Astrocyte of the spinal cord (primary cell): Measurements from ENCODE around the gene PEF1.

Experiments used
- DNase-seq: peaks from one replicate; pipeline ENCODE4 v3.0.0; 2011; ENCODE audit warnings: low read depth, low spot score
- H3K4me3 ChIP-seq: 2 replicates; pipeline ENCODE4 v1.5.1; 2011; ENCODE audit warnings: low read depth, mild to moderate bottlenecking, low read length, moderate library complexity
- CTCF ChIP-seq: IDR thresholded peaks from 2 replicates; pipeline ENCODE4 v1.5.1; 2012; ENCODE audit warnings: low read depth, mild to moderate bottlenecking, low read length, inconsistent platforms
- in situ Hi-C: cut with HindIII; loops from 2 replicates; pipeline ENCODE4 v1.10.0; 2017; ENCODE audit warnings: low sequenced_read_pairs

The PEF1 gene

DNA sequence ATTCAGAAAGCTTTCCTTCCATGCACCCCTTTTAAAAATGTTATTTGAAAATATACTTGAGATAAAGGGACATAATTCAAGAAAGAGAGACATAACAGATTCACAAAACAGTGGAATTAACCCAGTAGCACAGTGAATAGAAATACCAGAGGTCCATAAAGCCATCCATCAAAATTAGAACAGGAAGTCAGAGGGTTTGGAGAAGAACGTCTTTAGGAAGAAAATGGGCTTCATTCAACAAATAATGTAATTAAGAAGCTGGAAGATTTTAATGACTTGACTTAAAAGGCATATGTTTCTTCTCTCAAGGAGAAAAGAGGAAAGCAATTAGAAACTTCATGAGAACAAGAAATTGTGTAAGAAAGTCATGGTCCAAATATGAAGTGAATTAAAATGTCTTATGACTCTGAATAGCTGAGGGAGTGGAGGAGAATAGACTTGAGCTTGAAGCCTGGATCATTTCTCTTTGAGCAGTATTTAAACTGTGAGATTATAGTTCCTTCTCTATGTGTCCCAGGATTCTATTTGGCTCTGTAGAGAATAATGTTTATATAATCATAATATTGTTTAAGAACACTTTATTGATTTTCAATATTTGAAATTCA, 35.1 kb downstream of the PEF1 start:
- no peak overlapping the region for H3K4me3 ChIP-seq
- TF ChIP-seq CTCF = no peak
- DNase-seq = no peak
- in situ Hi-C loops = no loop called here

DNA sequence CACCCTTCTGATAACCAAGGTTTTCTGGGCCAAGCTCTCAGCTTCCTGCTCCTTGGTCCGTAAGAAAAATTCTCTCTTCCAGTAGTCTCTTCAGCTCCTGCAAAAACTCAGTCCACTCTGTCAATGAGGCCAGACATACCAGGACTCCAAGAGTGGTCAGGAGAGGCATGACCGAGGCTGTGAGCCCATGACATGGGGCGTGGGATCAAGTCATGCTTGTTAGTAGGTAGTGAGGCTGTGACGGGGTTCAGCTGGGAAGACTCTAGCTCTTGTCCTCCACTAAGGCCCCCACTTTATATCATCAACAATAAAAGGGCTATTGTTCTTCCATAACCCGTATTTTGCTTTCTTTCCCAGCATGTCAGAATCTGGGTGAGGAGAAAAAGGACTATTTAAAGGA, 37.3 kb downstream of the PEF1 start:
- TF ChIP-seq CTCF = no peak
- in situ Hi-C loops = no loop called here
- no peak for DNase-seq
- no peak overlapping the region for H3K4me3 ChIP-seq

GRCh38 chr1:31605908-31606427, 38.7 kb downstream of the PEF1 start:
- peak; percentile 45 for DNase-seq
- no peak overlapping the region for H3K4me3 ChIP-seq
- in situ Hi-C loops = no loop called here
- TF ChIP-seq CTCF = no peak

- TF ChIP-seq CTCF = no peak
- no peak overlapping the region for H3K4me3 ChIP-seq
- in situ Hi-C loops = no loop called here
- no peak for DNase-seq
Measured at GRCh38 chr1:31602081-31602480, 42.6 kb downstream of the PEF1 start.

DNA sequence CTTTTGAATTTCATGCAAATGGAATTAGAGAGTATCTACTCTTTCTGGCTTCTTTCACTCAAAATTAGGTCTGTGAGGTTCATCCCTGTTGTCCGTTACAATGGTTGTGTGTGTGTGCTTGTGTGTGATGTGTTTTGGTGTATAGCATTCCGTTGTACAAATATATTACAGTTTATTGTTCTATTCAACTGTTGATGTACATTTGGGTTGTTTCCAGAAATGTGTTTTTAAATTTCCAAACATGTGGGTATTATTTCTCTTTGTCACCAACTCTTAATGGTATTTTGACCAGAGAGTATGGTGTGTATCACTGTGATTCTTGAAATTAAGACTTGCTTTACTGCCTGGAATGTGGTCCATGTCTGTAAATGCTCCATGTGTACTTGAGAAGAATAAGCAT, 44.0 kb downstream of the PEF1 start:
- no peak for TF ChIP-seq CTCF
- in situ Hi-C loops = no loop called here
- no peak overlapping the region for H3K4me3 ChIP-seq
- DNase-seq = no peak

DNA sequence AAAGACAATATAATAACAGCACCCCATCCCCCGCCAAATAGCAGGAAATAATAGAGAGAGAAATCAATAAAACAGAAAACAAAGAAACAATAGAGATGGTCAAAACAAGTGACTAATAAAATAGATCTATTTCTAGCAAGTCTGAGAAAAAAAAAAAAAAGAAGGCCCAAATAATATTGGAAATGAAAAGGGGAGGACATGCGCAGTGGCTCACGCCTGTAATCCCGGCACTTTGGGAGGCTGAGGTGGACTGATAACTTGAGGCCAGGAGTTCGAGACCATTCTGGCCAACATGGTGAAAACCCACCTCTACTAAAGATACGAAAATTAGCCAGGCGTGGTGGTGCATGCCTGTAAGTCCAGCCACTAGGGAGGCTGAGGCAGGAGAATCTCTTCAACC, 45.7 kb downstream of the PEF1 start:
- in situ Hi-C loops = no loop called here
- H3K4me3 ChIP-seq = no peak overlapping the region
- DNase-seq = no peak
- no peak for TF ChIP-seq CTCF

DNA sequence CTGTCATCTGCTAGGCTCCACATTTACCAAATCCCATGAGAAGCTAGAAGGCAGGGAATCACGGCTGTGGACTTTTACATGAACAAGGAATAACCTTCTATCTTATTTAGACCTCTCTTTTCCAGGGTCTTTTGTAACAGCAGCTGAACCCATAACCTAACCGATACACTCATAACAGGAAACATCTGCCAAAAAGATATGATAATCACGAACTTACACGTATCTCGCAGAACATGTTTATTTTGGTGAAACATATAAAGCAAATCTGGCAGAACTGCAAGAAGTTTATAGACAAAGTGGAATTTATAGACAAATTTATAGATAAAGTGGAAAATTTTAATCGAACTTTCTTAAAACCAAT, 48.0 kb downstream of the PEF1 start:
- no peak overlapping the region for H3K4me3 ChIP-seq
- no peak for DNase-seq
- in situ Hi-C loops = no loop called here
- no peak for TF ChIP-seq CTCF
